Hepatocyte (in vitro differentiated cells): ENCODE data around the gene PDE4D.

ENCODE experiments used
- CTCF ChIP-seq: fragments of 200-600 bp; sonication (generic); IDR thresholded peaks from 2 replicates; pipeline ENCODE4 v1.5.1; 2016; ENCODE audit warnings: antibody characterized with exemption, mild to moderate bottlenecking; ENCODE audit not compliant: poor library complexity
- EZH2phosphoT487 ChIP-seq: fragments of 200-600 bp; sonication (generic); IDR thresholded peaks from one replicate; pipeline ENCODE4 v1.6.1; 2018; ENCODE audit warnings: antibody characterized with exemption, mild to moderate bottlenecking, low read depth, moderate library complexity; ENCODE audit not compliant: unreplicated experiment, severe bottlenecking

GRCh38 chr5:59321642-59322041, 571.9 kb downstream of the PDE4D start:
- no peak for TF ChIP-seq CTCF
- no peak for TF ChIP-seq EZH2phosphoT487
